ENCODE measurements around the gene SLC2A10. TPM values are rescaled to one million over a fixed set of nuclear protein-coding genes. Genes with fewer than 3 reads are reported as not detected.
A peak's percentile ranks its signal among the peaks of the same experiment; 100 is the strongest.

Gene SLC2A10
- total and polyA plus RNA-seq, 2 experiments from 2014 or later: 9.9 to 15.6 TPM

GRCh38 chr20:46690219-46691106 is 19.0 kb upstream of the SLC2A10 start:
- Histone ChIP-seq H3K36me3 (no peaks in the 10 kb centered on the region), H3K9me3 (ENCODE audit: low read depth) (no peaks in the 10 kb centered on the region), H3K27ac (no peak overlapping the region), H3K4me1 (ENCODE audit: low read depth) (peaks cover 11% of the 10 kb centered on the region), H3K4me3 (no peak overlapping the region), H3K27me3 (no peaks in the 10 kb centered on the region)
- TF ChIP-seq CTCF (IDR thresholded peaks at IDR 0.05; ENCODE audit: low read depth, low read length): no peak
- DNase-seq (ENCODE audit: low read depth in 1 of 2, low spot score in 1 of 2): no peak

- Histone ChIP-seq H3K4me3 (no peak overlapping the region), H3K9me3 (ENCODE audit: low read depth) (no peaks in the 10 kb centered on the region), H3K36me3 (no peaks in the 10 kb centered on the region), H3K27me3 (no peaks in the 10 kb centered on the region), H3K27ac (no peak overlapping the region), H3K4me1 (ENCODE audit: low read depth) (peaks cover 18% of the 10 kb centered on the region)
- no peak for TF ChIP-seq CTCF (IDR thresholded peaks at IDR 0.05; ENCODE audit: low read depth, low read length)
- DNase-seq (ENCODE audit: low read depth in 1 of 2, low spot score in 1 of 2): no peak
Observed at GRCh38 chr20:46691196-46691595, 18.3 kb upstream of the SLC2A10 start.

- Histone ChIP-seq H3K36me3 (no peaks in the 10 kb centered on the region), H3K9me3 (ENCODE audit: low read depth) (no peaks in the 10 kb centered on the region), H3K4me1 (ENCODE audit: low read depth) (peaks cover 13% of the 10 kb centered on the region), H3K27me3 (no peaks in the 10 kb centered on the region), H3K4me3 (no peak overlapping the region), H3K27ac (no peak overlapping the region)
- peak; percentile 67 to 85 for DNase-seq (ENCODE audit: low read depth in 1 of 2, low spot score in 1 of 2)
- no peak for TF ChIP-seq CTCF (IDR thresholded peaks at IDR 0.05; ENCODE audit: low read depth, low read length)
Observed at GRCh38 chr20:46694484-46694883, 15.0 kb upstream of the SLC2A10 start.

GRCh38 chr20:46695892-46696291 is 13.6 kb upstream of the SLC2A10 start:
- Histone ChIP-seq H3K9me3 (ENCODE audit: low read depth) (no peaks in the 10 kb centered on the region), H3K36me3 (no peaks in the 10 kb centered on the region), H3K4me3 (no peak overlapping the region), H3K27me3 (no peaks in the 10 kb centered on the region), H3K4me1 (ENCODE audit: low read depth) (peaks cover 13% of the 10 kb centered on the region), H3K27ac (peak overlapping the region; percentile 42)
- no peak for TF ChIP-seq CTCF (IDR thresholded peaks at IDR 0.05; ENCODE audit: low read depth, low read length)
- peak in 1 of 2 donors; percentile 88 for DNase-seq (ENCODE audit: low read depth in 1 of 2, low spot score in 1 of 2)

- DNase-seq (ENCODE audit: low read depth in 1 of 2, low spot score in 1 of 2): no peak
- Histone ChIP-seq H3K36me3 (no peaks in the 10 kb centered on the region), H3K27ac (no peak overlapping the region), H3K4me3 (no peak overlapping the region), H3K4me1 (ENCODE audit: low read depth) (peaks cover 13% of the 10 kb centered on the region), H3K9me3 (ENCODE audit: low read depth) (no peaks in the 10 kb centered on the region), H3K27me3 (no peaks in the 10 kb centered on the region)
- TF ChIP-seq CTCF (IDR thresholded peaks at IDR 0.05; ENCODE audit: low read depth, low read length): no peak
Observed at GRCh38 chr20:46696791-46697279, 12.6 kb upstream of the SLC2A10 start.

All from cardiac muscle cell (in vitro differentiated cells and primary cell).